Measurements from ENCODE around the gene ANKS1A.
"Not testable (repeated sequence)": the region's sequence is repeated elsewhere in the genome, so short reads cannot be mapped to it uniquely, and the experiment has no call there.

Gene ANKS1A

GRCh38 chr6:34887753-34888513, 1.1 kb upstream of the ANKS1A start, which contains the start of gene TAF11:
Gene TAF11, minus strand, starts transcription at chr6:34888042. Its CDS starts 85 bp downstream, at chr6:34887957.
- DNase-seq (ENCODE audit: low read depth), result peak; percentile 92

GRCh38 chr6:34888514-34888856, 570 bp upstream of the ANKS1A start:
- no peak for DNase-seq (ENCODE audit: low read depth)

- no peak for DNase-seq (ENCODE audit: low read depth)
Observed at GRCh38 chr6:34890533-34890925, 1.5 kb downstream of the ANKS1A start.

- DNase-seq (ENCODE audit: low read depth), result no peak
Observed at GRCh38 chr6:34891296-34891695, 2.2 kb downstream of the ANKS1A start.

- no peak for DNase-seq (ENCODE audit: low read depth)
Observed at GRCh38 chr6:34894693-34895092, 5.6 kb downstream of the ANKS1A start.

GRCh38 chr6:34897130-34897529, 8.1 kb downstream of the ANKS1A start:
- no peak for DNase-seq (ENCODE audit: low read depth)

- DNase-seq (ENCODE audit: low read depth), result peak; percentile 5
Observed at GRCh38 chr6:34897716-34898115, 8.7 kb downstream of the ANKS1A start.

GRCh38 chr6:34899748-34900147, 10.7 kb downstream of the ANKS1A start:
- not testable (repeated sequence) for DNase-seq (ENCODE audit: low read depth)

- no peak for DNase-seq (ENCODE audit: low read depth)
Observed at GRCh38 chr6:34900321-34901031, 11.4 kb downstream of the ANKS1A start.

- no peak for DNase-seq (ENCODE audit: low read depth)
Observed at GRCh38 chr6:34901930-34902329, 12.9 kb downstream of the ANKS1A start.

GRCh38 chr6:34904990-34905613, 16.0 kb downstream of the ANKS1A start:
- DNase-seq (ENCODE audit: low read depth), result no peak

GRCh38 chr6:34906826-34907225, 17.8 kb downstream of the ANKS1A start:
- DNase-seq (ENCODE audit: low read depth), result no peak

- DNase-seq (ENCODE audit: low read depth), result no peak
Observed at GRCh38 chr6:34908194-34908593, 19.1 kb downstream of the ANKS1A start.

GRCh38 chr6:34909320-34909883, 20.3 kb downstream of the ANKS1A start:
- no peak for DNase-seq (ENCODE audit: low read depth)

- no peak for DNase-seq (ENCODE audit: low read depth)
Observed at GRCh38 chr6:34911822-34912221, 22.8 kb downstream of the ANKS1A start.

- peak; percentile 20 for DNase-seq (ENCODE audit: low read depth)
Observed at GRCh38 chr6:34912715-34913464, 23.8 kb downstream of the ANKS1A start.

GRCh38 chr6:34914358-34914757, 25.3 kb downstream of the ANKS1A start:
- DNase-seq (ENCODE audit: low read depth), result no peak

GRCh38 chr6:34916348-34916967, 27.4 kb downstream of the ANKS1A start:
- no peak for DNase-seq (ENCODE audit: low read depth)

GRCh38 chr6:34917626-34918285, 28.7 kb downstream of the ANKS1A start:
- DNase-seq (ENCODE audit: low read depth), result no peak

GRCh38 chr6:34919651-34920050, 30.6 kb downstream of the ANKS1A start:
- peak; percentile 29 for DNase-seq (ENCODE audit: low read depth)

GRCh38 chr6:34920097-34920496, 31.0 kb downstream of the ANKS1A start:
- DNase-seq (ENCODE audit: low read depth), result no peak

Data from fibroblast of gingiva (primary cell).